Right renal cortex interstitium (tissue), 3 donors: ENCODE measurements around the gene NAALADL2. TPM values are rescaled to one million over a fixed set of nuclear protein-coding genes. Genes with fewer than 3 reads are reported as not detected.

Experiments used
- DNase-seq, 3 donors: peaks; one replicate each; pipeline ENCODE4 v3.0.0-alpha.2; 2013; ENCODE audit warnings: low read depth in 3 of 3, low spot score in 2 of 3
- polyA plus RNA-seq, 3 donors: library from polyadenylated mRNA; unstranded; fragments of 120-200 nt; gene quantifications; one replicate each; pipeline ENCODE4 v1.2.1, GENCODE V29; 2013; ENCODE audit not compliant: insufficient read length in 3 of 3

The NAALADL2 gene
- polyA plus RNA-seq, 3 donors, result 18.2 to 22.0 (median 20.4) TPM

GRCh38 chr3:174959556-174960065 is 100.5 kb downstream of the NAALADL2 start:
- DNase-seq, result no peak

GRCh38 chr3:174960898-174961297 is 101.8 kb downstream of the NAALADL2 start:
- DNase-seq, result no peak

GRCh38 chr3:174973465-174973864 is 114.3 kb downstream of the NAALADL2 start:
- DNase-seq, result no peak

- no peak for DNase-seq
Measured at GRCh38 chr3:174986685-174987084, 127.6 kb downstream of the NAALADL2 start.

GRCh38 chr3:175001091-175001490 is 142.0 kb downstream of the NAALADL2 start:
- no peak for DNase-seq

GRCh38 chr3:175002732-175003143 is 143.6 kb downstream of the NAALADL2 start:
- no peak for DNase-seq

GRCh38 chr3:175003590-175003989 is 144.5 kb downstream of the NAALADL2 start:
- DNase-seq, result no peak

- no peak for DNase-seq
Measured at GRCh38 chr3:175005193-175005592, 146.1 kb downstream of the NAALADL2 start.

- no peak for DNase-seq
Measured at GRCh38 chr3:175005881-175006280, 146.7 kb downstream of the NAALADL2 start.

- no peak for DNase-seq
Measured at GRCh38 chr3:175007306-175007705, 148.2 kb downstream of the NAALADL2 start.

- DNase-seq, result no peak
Measured at GRCh38 chr3:175009295-175009694, 150.2 kb downstream of the NAALADL2 start.

GRCh38 chr3:175015056-175015635 is 156.0 kb downstream of the NAALADL2 start:
- no peak for DNase-seq

- DNase-seq, result no peak
Measured at GRCh38 chr3:175018946-175019727, 160.0 kb downstream of the NAALADL2 start.

- DNase-seq, result no peak
Measured at GRCh38 chr3:175020101-175020500, 161.0 kb downstream of the NAALADL2 start.

GRCh38 chr3:175029828-175030227 is 170.7 kb downstream of the NAALADL2 start:
- no peak for DNase-seq

- DNase-seq, result no peak
Measured at GRCh38 chr3:175039875-175040274, 180.7 kb downstream of the NAALADL2 start.

GRCh38 chr3:175041369-175041768 is 182.2 kb downstream of the NAALADL2 start:
- DNase-seq, result no peak

GRCh38 chr3:175046601-175047000 is 187.5 kb downstream of the NAALADL2 start:
- DNase-seq, result no peak

GRCh38 chr3:175047786-175048185 is 188.7 kb downstream of the NAALADL2 start:
- no peak for DNase-seq

GRCh38 chr3:175057401-175057800 is 198.3 kb downstream of the NAALADL2 start:
- no peak for DNase-seq

GRCh38 chr3:175059788-175060187 is 200.7 kb downstream of the NAALADL2 start:
- no peak for DNase-seq

- no peak for DNase-seq
Measured at GRCh38 chr3:175065497-175065896, 206.4 kb downstream of the NAALADL2 start.
